ENCODE results near the gene LYPD1.

GRCh38 chr2:132668987-132669907, 758 bp downstream of the LYPD1 start:
- TF ChIP-seq EZH2 (IDR thresholded peaks at IDR 0.05; ENCODE audit: insufficient read depth, low read length) (no peak), CTCF (IDR thresholded peaks at IDR 0.05; ENCODE audit: insufficient read depth, low read depth, low read length) (no peak)
